GM23248 (cell line): ENCODE measurements around the gene GBX1. TPM values are rescaled to one million over a fixed set of nuclear protein-coding genes. Genes with fewer than 3 reads are reported as not detected.

Experiments used
- DNase-seq: peaks from one replicate; pipeline ENCODE4 v3.0.0-alpha.2; 2015
- H2AFZ ChIP-seq: fragments of 200-600 bp; sonication (generic); 2 replicates; pipeline ENCODE4 v1.6.1; 2016; ENCODE audit warnings: antibody characterized with exemption
- H3F3A ChIP-seq: fragments of 200-600 bp; sonication (generic); 2 replicates; pipeline ENCODE4 v1.6.1; 2016; ENCODE audit warnings: mild to moderate bottlenecking, antibody characterized with exemption, mixed run types; ENCODE audit not compliant: insufficient read depth
- H3K27ac ChIP-seq: fragments of 200-600 bp; sonication (generic); 2 replicates; pipeline ENCODE4 v1.5.1; 2016; ENCODE audit warnings: mild to moderate bottlenecking
- H3K27me3 ChIP-seq: fragments of 200-600 bp; sonication (generic); replicated peaks from 2 replicates; pipeline ENCODE4 v1.6.1; 2016; ENCODE audit warnings: mild to moderate bottlenecking; ENCODE audit not compliant: insufficient read depth
- H3K36me3 ChIP-seq: fragments of 200-600 bp; sonication (generic); 2 replicates; pipeline ENCODE4 v1.6.1; 2016; ENCODE audit warnings: low read depth, mild to moderate bottlenecking
- H3K4me1 ChIP-seq: fragments of 200-600 bp; sonication (generic); 2 replicates; pipeline ENCODE4 v1.6.1; 2016; ENCODE audit warnings: mild to moderate bottlenecking; ENCODE audit not compliant: insufficient read depth
- H3K4me2 ChIP-seq: fragments of 200-600 bp; sonication (generic); one replicate; pipeline ENCODE4 v1.6.1; 2016; ENCODE audit warnings: mild to moderate bottlenecking; ENCODE audit not compliant: unreplicated experiment
- H3K4me3 ChIP-seq: fragments of 200-600 bp; sonication (generic); 2 replicates; pipeline ENCODE4 v1.5.1; 2016; ENCODE audit warnings: mild to moderate bottlenecking
- H3K79me2 ChIP-seq: fragments of 200-600 bp; sonication (generic); 2 replicates; pipeline ENCODE4 v1.6.1; 2016; ENCODE audit warnings: mild to moderate bottlenecking; ENCODE audit not compliant: insufficient read depth
- H3K9ac ChIP-seq: fragments of 200-600 bp; sonication (generic); 2 replicates; pipeline ENCODE4 v1.6.1; 2016; ENCODE audit warnings: mild to moderate bottlenecking
- H3K9me2 ChIP-seq: fragments of 200-600 bp; sonication (generic); 2 replicates; pipeline ENCODE4 v1.6.1; 2016; ENCODE audit warnings: mixed run types, mild to moderate bottlenecking, moderate library complexity; ENCODE audit not compliant: insufficient read depth
- H3K9me3 ChIP-seq: fragments of 200-600 bp; sonication (generic); one replicate; pipeline ENCODE4 v1.6.1; 2017; ENCODE audit warnings: low read depth
- H4K20me1 ChIP-seq: fragments of 200-600 bp; sonication (generic); 2 replicates; pipeline ENCODE4 v1.6.0; 2016; ENCODE audit not compliant: insufficient read depth
- EZH2 ChIP-seq: fragments of 200-600 bp; sonication (generic); IDR thresholded peaks from 2 replicates; pipeline ENCODE4 v1.6.1; 2018; ENCODE audit warnings: antibody characterized with exemption, mild to moderate bottlenecking; ENCODE audit not compliant: insufficient read depth, poor library complexity, severe bottlenecking
- EZH2phosphoT487 ChIP-seq: fragments of 200-600 bp; sonication (generic); IDR thresholded peaks from 2 replicates; pipeline ENCODE4 v1.6.1; 2018; ENCODE audit warnings: antibody characterized with exemption, moderate library complexity, mild to moderate bottlenecking, low read depth; ENCODE audit not compliant: insufficient read depth
- WGBS, 2 experiments: methylation state at CpG; one replicate each; pipeline ENCODE4 v1.1.6; 2015 to 2017; ENCODE audit warnings: low lambda C conversion rate in 2 of 2, low coverage in 1 of 2; ENCODE audit errors: missing lambda C conversion rate in 2 of 2; 5-methylcytosine and 5-hydroxymethylcytosine counted together
- in situ Hi-C: fragments of 300-500 bp; cut with MboI; formaldehyde crosslinking; loops from 2 replicates; pipeline ENCODE4 v1.15.0; 2020
- polyA plus RNA-seq: library from polyadenylated mRNA; unstranded; fragments of >200 nt; fragmentation: Nextera tagmentation; extraction: Ambion mirVana; gene quantifications from 2 replicates; pipeline ENCODE4 v1.2.1, GENCODE V29; 2016
- total RNA-seq: library from RNA; depleted of rRNA; stranded (reverse); fragments of >200 nt; shearing (Covaris generic); gene quantifications from 2 replicates; pipeline ENCODE4 v1.2.3, GENCODE V29; 2014

The GBX1 gene
- total and polyA plus RNA-seq, 2 experiments from 2014 or later: not detected

DNA sequence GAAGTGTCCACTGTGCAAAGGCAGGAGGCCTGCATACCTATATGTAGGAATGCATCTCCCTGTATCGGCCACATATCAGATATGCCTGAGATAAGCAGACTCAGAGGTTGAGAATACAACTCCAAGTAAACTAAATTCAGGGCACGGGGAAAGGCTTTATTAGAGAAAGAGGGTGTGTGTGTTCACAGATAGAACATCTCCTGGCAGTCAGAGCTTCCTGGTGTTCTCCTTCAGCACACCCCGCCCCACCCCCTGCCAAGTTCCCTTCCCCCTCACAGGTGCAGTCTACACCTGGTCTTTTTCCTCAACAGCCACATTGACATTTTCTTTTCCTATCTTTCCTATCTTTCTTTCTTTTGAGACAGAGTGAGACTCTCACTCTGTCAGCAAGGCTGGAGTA is 17.1 kb downstream of the GBX1 start:
- TF ChIP-seq EZH2 (no peak), EZH2phosphoT487 (no peak)
- Histone ChIP-seq H3K4me3 (no peak overlapping the region), H4K20me1 (no peaks in the 10 kb centered on the region), H3K9me3 (no peaks in the 10 kb centered on the region), H3K27ac (no peak overlapping the region), H3K4me1 (no peaks in the 10 kb centered on the region), H3K9ac (no peak overlapping the region), H3K27me3 (peaks cover 45% of the 10 kb centered on the region), H3K36me3 (no peaks in the 10 kb centered on the region), H3K79me2 (no peaks in the 10 kb centered on the region), H3K4me2 (no peak overlapping the region), H2AFZ (no peak overlapping the region), H3F3A (0 out of 2 replicates have a peak, but pooled peaks cover 9% of the 10 kb centered on the region), H3K9me2 (no peaks in the 10 kb centered on the region)
- DNase-seq: no peak
- 63 to 67% methylated on average over 3 of the region's 3 CpGs for WGBS, 2 experiments
- in situ Hi-C loops: no loop called here

DNA sequence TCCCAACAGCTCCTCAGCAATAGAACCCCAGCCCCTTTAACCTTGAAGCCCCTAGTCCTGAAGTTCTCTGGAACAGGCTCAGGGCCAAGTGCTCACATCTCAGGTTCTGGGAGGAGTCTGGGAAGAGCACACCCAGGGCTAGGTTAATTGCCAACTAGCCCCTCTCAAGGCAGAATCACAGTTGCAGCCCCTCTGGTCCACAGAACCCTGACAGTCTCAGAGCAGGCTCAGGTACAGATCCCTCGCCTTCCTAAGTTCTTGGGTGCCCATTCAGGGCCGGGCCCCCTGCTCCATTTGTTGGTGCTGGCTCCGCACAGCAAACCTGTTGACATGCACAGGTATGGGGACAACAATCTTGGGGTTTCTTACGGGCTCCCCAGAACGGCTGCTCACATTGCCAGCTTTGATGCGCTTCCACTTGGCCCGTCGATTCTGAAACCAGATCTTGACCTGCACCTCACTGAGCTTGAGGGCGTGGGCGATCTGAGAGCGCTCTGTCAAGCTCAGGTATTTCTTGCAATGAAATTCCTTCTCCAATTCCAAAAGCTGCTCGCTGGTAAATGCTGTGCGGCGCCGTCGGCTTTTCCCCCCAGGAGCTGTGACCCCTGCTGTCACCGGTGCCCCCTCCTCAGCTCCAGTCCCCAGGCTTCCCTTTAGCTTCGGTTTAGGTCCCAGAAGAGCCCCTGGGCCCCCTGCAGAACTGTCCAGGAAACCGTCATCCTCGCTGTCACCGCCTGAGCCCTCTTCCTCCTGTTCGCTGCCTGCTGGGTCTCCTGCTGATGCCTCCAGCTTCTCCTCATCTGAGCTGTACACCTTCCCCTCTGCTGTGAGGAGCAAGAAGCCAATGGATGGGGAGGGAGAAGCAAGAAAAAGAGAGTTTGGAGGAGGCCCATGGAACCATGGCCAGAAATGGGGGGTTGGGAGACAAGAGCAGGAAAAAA is 18.9 kb downstream of the GBX1 start:
- TF ChIP-seq EZH2phosphoT487 (no peak), EZH2 (no peak)
- Histone ChIP-seq H3K9me2 (no peaks in the 10 kb centered on the region), H3K9me3 (no peaks in the 10 kb centered on the region), H4K20me1 (no peaks in the 10 kb centered on the region), H3K79me2 (no peaks in the 10 kb centered on the region), H3K9ac (no peak overlapping the region), H2AFZ (no peak overlapping the region), H3K4me3 (no peak overlapping the region), H3K27me3 (peaks cover 30% of the 10 kb centered on the region), H3K4me2 (no peak overlapping the region), H3K4me1 (no peaks in the 10 kb centered on the region), H3K36me3 (no peaks in the 10 kb centered on the region), H3K27ac (no peak overlapping the region), H3F3A (0 out of 2 replicates have a peak, but pooled peaks cover 9% of the 10 kb centered on the region)
- DNase-seq: no peak
- in situ Hi-C loops: no loop called here
- 77 to 81% methylated on average over 21 to 22 of the region's 22 CpGs for WGBS, 2 experiments

DNA sequence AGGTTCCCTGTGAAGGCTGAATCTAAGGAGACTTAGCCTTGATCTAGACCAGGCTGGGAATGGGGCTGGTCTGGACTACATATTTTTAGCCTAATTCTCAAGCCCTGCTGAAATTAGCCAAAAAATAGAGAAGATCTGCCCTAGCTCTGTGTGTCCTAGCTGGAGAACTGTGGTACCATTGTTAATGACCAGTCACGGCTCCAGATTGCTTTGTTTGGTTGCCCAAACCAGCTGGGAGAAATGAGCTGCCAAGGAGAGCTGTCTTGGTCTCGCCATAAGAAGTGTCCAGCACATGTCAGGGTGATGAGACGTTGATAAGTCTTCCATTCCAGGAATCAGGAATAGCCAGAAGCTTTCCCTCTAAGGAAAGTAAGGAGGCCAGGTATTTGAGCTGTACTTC is 20.7 kb downstream of the GBX1 start:
- Histone ChIP-seq H3K9me3 (no peaks in the 10 kb centered on the region), H3K79me2 (no peaks in the 10 kb centered on the region), H3K36me3 (no peaks in the 10 kb centered on the region), H4K20me1 (no peaks in the 10 kb centered on the region), H3K27me3 (peaks cover 16% of the 10 kb centered on the region), H3K9ac (no peak overlapping the region), H3K4me3 (no peak overlapping the region), H3K4me2 (no peak overlapping the region), H3K4me1 (no peaks in the 10 kb centered on the region), H2AFZ (no peak overlapping the region), H3F3A (0 out of 2 replicates have a peak, but pooled peaks cover 9% of the 10 kb centered on the region), H3K9me2 (no peaks in the 10 kb centered on the region), H3K27ac (no peak overlapping the region)
- TF ChIP-seq EZH2 (no peak), EZH2phosphoT487 (no peak)
- DNase-seq: no peak
- WGBS, 2 experiments: 30 to 34% methylated on average over 3 of the region's 3 CpGs
- in situ Hi-C loops: no loop called here

DNA sequence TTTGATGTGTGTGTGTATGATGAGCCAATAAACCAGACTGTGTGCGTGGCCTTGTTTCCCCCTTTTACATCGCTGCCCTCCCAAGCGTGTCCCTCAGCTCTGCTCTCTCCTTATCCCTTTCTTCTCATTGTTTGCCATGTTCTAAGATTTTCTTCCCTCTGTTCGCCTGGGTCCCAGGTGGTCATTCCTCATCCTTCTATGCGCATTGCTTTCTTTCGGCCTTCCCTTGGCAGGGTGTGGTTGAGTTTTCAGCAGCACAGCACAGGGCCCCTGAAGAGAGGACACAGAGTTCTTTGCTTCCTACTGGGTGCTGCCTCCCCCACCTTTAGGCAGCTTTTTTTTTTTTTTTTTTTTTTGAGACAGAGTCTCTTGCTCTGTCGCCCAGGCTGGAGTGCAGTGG is 23.1 kb downstream of the GBX1 start:
- Histone ChIP-seq H3K9me3 (no peaks in the 10 kb centered on the region), H3F3A (0 out of 2 replicates have a peak, but pooled peaks cover 9% of the 10 kb centered on the region), H3K4me3 (no peak overlapping the region), H2AFZ (no peak overlapping the region), H3K36me3 (peaks cover 7% of the 10 kb centered on the region; the same call in 1 of the 2 replicates), H3K4me2 (no peak overlapping the region), H4K20me1 (no peaks in the 10 kb centered on the region), H3K9me2 (no peaks in the 10 kb centered on the region), H3K9ac (no peak overlapping the region), H3K79me2 (no peaks in the 10 kb centered on the region), H3K4me1 (no peaks in the 10 kb centered on the region), H3K27me3 (no peaks in the 10 kb centered on the region), H3K27ac (no peak overlapping the region)
- no peak for DNase-seq
- in situ Hi-C loops: no loop called here
- 95 to 100% methylated on average over 6 to 7 of the region's 7 CpGs for WGBS, 2 experiments
- TF ChIP-seq EZH2phosphoT487 (no peak), EZH2 (no peak)
